Smooth muscle cell (in vitro differentiated cells): ENCODE data around the gene ZMAT3. TPM values are rescaled to one million over a fixed set of nuclear protein-coding genes. Genes with fewer than 3 reads are reported as not detected.
A peak's percentile ranks its signal among the peaks of the same experiment; 100 is the strongest.

Experiments used
- DNase-seq: peaks from one replicate; lab custom pipeline; 2025; ENCODE audit not compliant: unreplicated experiment; lab: John Stamatoyannopoulos, UW
- H2AFZ ChIP-seq: fragments of 200-600 bp; sonication (generic); 2 replicates; pipeline ENCODE4 v1.6.0; 2016; ENCODE audit warnings: antibody characterized with exemption, low read depth, mild to moderate bottlenecking
- H3F3A ChIP-seq: fragments of 200-600 bp; sonication (generic); 2 replicates; pipeline ENCODE4 v1.6.0; 2017; ENCODE audit warnings: antibody characterized with exemption, low read depth
- H3K27ac ChIP-seq: fragments of 200-600 bp; sonication (generic); 2 replicates; pipeline ENCODE4 v1.5.1; 2016; ENCODE audit warnings: low read depth, mild to moderate bottlenecking
- H3K27me3 ChIP-seq: fragments of 200-600 bp; sonication (generic); 2 replicates; pipeline ENCODE4 v1.6.1; 2016; ENCODE audit warnings: low read depth, mild to moderate bottlenecking
- H3K36me3 ChIP-seq: fragments of 200-600 bp; sonication (generic); 2 replicates; pipeline ENCODE4 v1.5.1; 2016; ENCODE audit warnings: low read depth
- H3K4me1 ChIP-seq: fragments of 200-600 bp; sonication (generic); 2 replicates; pipeline ENCODE4 v1.5.1; 2016; ENCODE audit warnings: low read depth
- H3K4me2 ChIP-seq: fragments of 200-600 bp; sonication (generic); 2 replicates; pipeline ENCODE4 v1.6.0; 2016; ENCODE audit warnings: mild to moderate bottlenecking
- H3K4me3 ChIP-seq: fragments of 200-600 bp; sonication (generic); 2 replicates; pipeline ENCODE4 v1.5.1; 2016; ENCODE audit warnings: mild to moderate bottlenecking
- H3K79me2 ChIP-seq: fragments of 200-600 bp; sonication (generic); 2 replicates; pipeline ENCODE4 v1.6.0; 2016; ENCODE audit warnings: low read depth, mild to moderate bottlenecking
- H3K9ac ChIP-seq: fragments of 200-600 bp; sonication (generic); 2 replicates; pipeline ENCODE4 v1.6.0; 2016; ENCODE audit warnings: low read depth
- H3K9me3 ChIP-seq: fragments of 200-600 bp; sonication (generic); replicated peaks from 2 replicates; pipeline ENCODE4 v1.5.1; 2016; ENCODE audit warnings: low read depth
- H4K20me1 ChIP-seq: fragments of 200-600 bp; sonication (generic); 2 replicates; pipeline ENCODE4 v1.6.0; 2016; ENCODE audit warnings: low read depth
- WGBS: methylation state at CpG from one replicate; pipeline ENCODE4 v1.1.7; 2016; ENCODE audit warnings: low lambda C conversion rate; 5-methylcytosine and 5-hydroxymethylcytosine counted together
- polyA plus RNA-seq: library from polyadenylated mRNA; unstranded; fragments of >200 nt; fragmentation: Nextera tagmentation; extraction: Ambion mirVana; gene quantifications from 2 replicates; pipeline ENCODE4 v1.2.1, GENCODE V29; 2016
- total RNA-seq: library from RNA; depleted of rRNA; stranded (reverse); fragments of >200 nt; gene quantifications from 2 replicates; pipeline ENCODE4 v1.2.3, GENCODE V29; 2014
- TF ChIP-seq, protein P1 (sequence below): fragments of 200-600 bp; sonication (generic); IDR thresholded peaks from 2 replicates; pipeline ENCODE4 v1.5.1; 2017; ENCODE audit warnings: borderline replicate concordance, mild to moderate bottlenecking, antibody characterized with exemption; ENCODE audit not compliant: insufficient read depth, poor library complexity, severe bottlenecking

The ZMAT3 gene
- total and polyA plus RNA-seq, 2 experiments from 2014 or later = 34.8 to 54.4 TPM

DNA sequence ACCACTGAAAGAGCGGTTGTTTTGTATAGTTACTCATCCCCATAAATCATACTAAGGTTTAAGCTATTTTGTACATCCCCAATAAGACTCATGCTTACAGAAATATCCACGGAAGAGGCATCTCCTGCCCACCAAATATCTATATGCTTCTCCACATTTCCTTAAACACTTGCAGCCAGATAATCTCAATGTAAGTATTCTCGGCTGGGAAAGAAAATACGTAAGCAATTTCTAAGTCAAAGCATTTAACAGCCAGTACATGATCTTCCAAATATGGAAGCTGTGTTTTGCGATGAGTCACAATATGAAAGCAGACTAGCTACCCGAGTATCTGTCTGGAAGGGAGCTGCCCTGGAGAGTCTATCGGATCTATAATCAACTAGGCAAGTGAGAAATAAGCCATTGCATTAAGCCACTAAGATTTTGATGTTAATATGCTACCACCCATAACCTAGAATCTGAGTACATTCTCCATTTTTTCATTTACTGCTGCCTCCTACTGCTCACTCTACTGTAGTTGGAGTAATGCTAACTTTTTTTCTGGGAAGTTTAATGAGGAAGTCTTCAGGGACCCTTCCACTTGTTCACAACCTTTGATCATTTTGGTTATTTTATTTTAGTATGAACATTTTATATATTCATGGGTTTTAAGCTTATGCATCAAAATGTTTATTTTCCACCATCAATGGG lies 26.9 kb upstream of the ZMAT3 start:
- WGBS = 17% methylated on average over 7 of the region's 7 CpGs
- H3K79me2 ChIP-seq = no peaks in the 10 kb centered on the region

DNA sequence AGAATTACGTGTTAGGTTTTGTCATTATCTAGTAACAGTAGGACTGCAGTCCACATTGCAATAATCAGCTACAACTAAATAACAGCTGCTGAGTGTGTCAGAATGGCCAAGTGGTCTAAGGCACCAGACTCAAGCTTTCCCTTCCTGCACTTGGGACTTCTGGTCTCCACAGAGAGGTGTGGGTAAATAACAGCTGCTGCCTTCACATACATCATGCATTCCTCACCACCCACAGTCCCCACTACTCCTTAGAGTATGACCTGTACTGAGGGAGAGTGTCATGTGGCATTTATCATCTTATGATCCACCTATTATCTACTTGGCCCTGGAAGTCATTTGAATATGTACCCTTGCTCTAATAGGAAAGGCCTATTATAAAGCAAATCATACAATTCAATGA lies 22.2 kb upstream of the ZMAT3 start:
- no peak overlapping the region for H3K9ac ChIP-seq
- H3K4me3 ChIP-seq = no peak overlapping the region
- H3K36me3 ChIP-seq = no peaks in the 10 kb centered on the region
- H3K27me3 ChIP-seq = no peaks in the 10 kb centered on the region
- peaks cover 5% of the 10 kb centered on the region for H3F3A ChIP-seq
- H3K4me2 ChIP-seq = no peak overlapping the region
- no peak overlapping the region for H3K27ac ChIP-seq
- no peaks in the 10 kb centered on the region for H3K9me3 ChIP-seq
- H2AFZ ChIP-seq = no peak overlapping the region
- TF ChIP-seq, protein P1, sequence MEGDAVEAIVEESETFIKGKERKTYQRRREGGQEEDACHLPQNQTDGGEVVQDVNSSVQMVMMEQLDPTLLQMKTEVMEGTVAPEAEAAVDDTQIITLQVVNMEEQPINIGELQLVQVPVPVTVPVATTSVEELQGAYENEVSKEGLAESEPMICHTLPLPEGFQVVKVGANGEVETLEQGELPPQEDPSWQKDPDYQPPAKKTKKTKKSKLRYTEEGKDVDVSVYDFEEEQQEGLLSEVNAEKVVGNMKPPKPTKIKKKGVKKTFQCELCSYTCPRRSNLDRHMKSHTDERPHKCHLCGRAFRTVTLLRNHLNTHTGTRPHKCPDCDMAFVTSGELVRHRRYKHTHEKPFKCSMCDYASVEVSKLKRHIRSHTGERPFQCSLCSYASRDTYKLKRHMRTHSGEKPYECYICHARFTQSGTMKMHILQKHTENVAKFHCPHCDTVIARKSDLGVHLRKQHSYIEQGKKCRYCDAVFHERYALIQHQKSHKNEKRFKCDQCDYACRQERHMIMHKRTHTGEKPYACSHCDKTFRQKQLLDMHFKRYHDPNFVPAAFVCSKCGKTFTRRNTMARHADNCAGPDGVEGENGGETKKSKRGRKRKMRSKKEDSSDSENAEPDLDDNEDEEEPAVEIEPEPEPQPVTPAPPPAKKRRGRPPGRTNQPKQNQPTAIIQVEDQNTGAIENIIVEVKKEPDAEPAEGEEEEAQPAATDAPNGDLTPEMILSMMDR = no peak
- H3K79me2 ChIP-seq = no peaks in the 10 kb centered on the region
- DNase-seq = no peak
- H4K20me1 ChIP-seq = no peaks in the 10 kb centered on the region
- H3K4me1 ChIP-seq = peaks cover 2% of the 10 kb centered on the region
- 88% methylated on average over 1 of the region's 1 CpG for WGBS

More for the DNA sequence above, 26.9 kb upstream of the ZMAT3 start:
- Histone ChIP-seq H3K4me2 (peak overlapping the region; percentile 65), H3K9me3 (no peaks in the 10 kb centered on the region), H3K4me3 (peak overlapping the region; percentile 17), H2AFZ (peak overlapping the region; percentile 52), H3K27me3 (no peaks in the 10 kb centered on the region), H3K36me3 (no peaks in the 10 kb centered on the region), H4K20me1 (no peaks in the 10 kb centered on the region), H3F3A (peaks cover 5% of the 10 kb centered on the region), H3K4me1 (peaks cover 6% of the 10 kb centered on the region), H3K27ac (peak overlapping the region; percentile 84), H3K9ac (peak overlapping the region; percentile 39)
- TF ChIP-seq, protein P1 = no peak
- DNase-seq = no peak

DNA sequence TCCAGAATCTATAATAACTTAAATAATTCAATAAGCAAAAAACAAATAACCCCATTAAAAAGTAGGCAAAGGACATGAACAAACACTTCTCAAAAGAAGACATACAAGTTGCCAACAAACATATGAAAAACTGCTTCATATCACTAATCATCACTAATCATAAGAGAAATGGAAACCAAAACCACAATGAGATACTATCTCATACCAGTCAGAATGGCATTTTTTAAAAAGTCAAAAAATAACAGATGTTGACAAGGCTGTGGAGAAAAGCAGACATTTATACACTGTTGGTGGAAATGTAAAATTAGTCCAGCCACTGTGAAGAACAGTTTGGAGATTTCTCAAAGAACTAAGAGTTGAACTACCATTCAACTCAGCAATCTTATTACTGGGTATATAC lies 19.5 kb upstream of the ZMAT3 start:
- no peak for DNase-seq
- Histone ChIP-seq H3K9me3 (no peaks in the 10 kb centered on the region), H3F3A (no peaks in the 10 kb centered on the region), H3K27ac (no peak overlapping the region), H4K20me1 (no peaks in the 10 kb centered on the region), H3K27me3 (no peaks in the 10 kb centered on the region), H3K4me3 (no peak overlapping the region), H3K79me2 (no peaks in the 10 kb centered on the region), H2AFZ (no peak overlapping the region), H3K36me3 (no peaks in the 10 kb centered on the region), H3K4me2 (no peak overlapping the region), H3K4me1 (no peaks in the 10 kb centered on the region), H3K9ac (no peak overlapping the region)
- TF ChIP-seq, protein P1 = no peak

DNA sequence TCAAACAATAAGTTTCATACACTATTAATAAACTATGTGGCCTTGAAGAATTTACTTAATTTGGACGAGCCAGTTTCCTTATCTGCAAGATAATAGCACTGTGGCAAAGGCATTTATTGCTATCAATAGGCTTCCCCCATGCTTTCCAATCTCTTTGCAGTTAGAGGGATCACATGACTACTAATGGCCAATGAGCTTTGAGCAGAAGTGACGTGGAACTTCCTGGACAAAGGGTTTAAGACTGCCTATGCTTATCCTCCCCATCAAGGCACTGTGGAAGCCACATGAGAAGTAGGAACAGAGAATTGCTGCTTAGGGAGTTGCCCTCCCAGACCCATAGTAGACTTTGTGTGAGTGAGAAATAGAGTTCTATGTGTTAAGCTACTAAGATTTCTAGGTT lies 16.7 kb upstream of the ZMAT3 start:
- Histone ChIP-seq H2AFZ (no peak overlapping the region), H3K36me3 (no peaks in the 10 kb centered on the region), H3F3A (no peaks in the 10 kb centered on the region), H3K27ac (no peak overlapping the region), H4K20me1 (no peaks in the 10 kb centered on the region), H3K4me1 (no peaks in the 10 kb centered on the region), H3K27me3 (no peaks in the 10 kb centered on the region), H3K4me2 (no peak overlapping the region), H3K4me3 (no peak overlapping the region), H3K9ac (no peak overlapping the region), H3K9me3 (no peaks in the 10 kb centered on the region), H3K79me2 (no peaks in the 10 kb centered on the region)
- 84% methylated on average over 2 of the region's 2 CpGs for WGBS
- DNase-seq = no peak
- TF ChIP-seq, protein P1 = no peak
